Measurements from ENCODE around the gene ATF3.

GRCh38 chr1:212595787-212596714, 12.5 kb upstream of the ATF3 start:
- no peak for TF ChIP-seq CREB5 (CRISPR knock-in tag; IDR thresholded peaks at IDR 0.05; ENCODE audit: low read depth)
- TF ChIP-seq RARB (CRISPR knock-in tag; IDR thresholded peaks at IDR 0.05): 0 out of 2 replicates have a peak, but pooled peaks have one; percentile 27
- TF ChIP-seq ARNTL (CRISPR knock-in tag; IDR thresholded peaks at IDR 0.05; ENCODE audit: borderline replicate concordance, low read depth): no peak
- no peak for TF ChIP-seq PATZ1 (CRISPR knock-in tag; IDR thresholded peaks at IDR 0.05; ENCODE audit: borderline replicate concordance)
- TF ChIP-seq ISL1 (CRISPR knock-in tag; IDR thresholded peaks at IDR 0.05): peak; percentile 62
- TF ChIP-seq PPARA (CRISPR knock-in tag; IDR thresholded peaks at IDR 0.05; ENCODE audit: borderline replicate concordance): no peak
- TF ChIP-seq TOX (CRISPR knock-in tag; IDR thresholded peaks at IDR 0.05; ENCODE audit: borderline replicate concordance): peak; percentile 10; the same call in 1 of the 2 replicates
- no peak for TF ChIP-seq OSR1 (CRISPR knock-in tag; IDR thresholded peaks at IDR 0.05)
- no peak for TF ChIP-seq CSDC2 (CRISPR knock-in tag; IDR thresholded peaks at IDR 0.05)
- TF ChIP-seq SNAI2 (CRISPR knock-in tag; IDR thresholded peaks at IDR 0.05): no peak
- no peak for TF ChIP-seq ZFP30 (CRISPR knock-in tag; IDR thresholded peaks at IDR 0.05)
- TF ChIP-seq GLIS3 (CRISPR knock-in tag; IDR thresholded peaks at IDR 0.05): no peak

Measured in SK-N-SH treated with all-trans-retinoic acid at 6 μM for 48 hours (cell line).